Hair follicular keratinocyte (primary cell): ENCODE data around the gene ZNF132. TPM values are rescaled to one million over a fixed set of nuclear protein-coding genes. Genes with fewer than 3 reads are reported as not detected.

ENCODE experiments used
- total RNA-seq: library from RNA; depleted of rRNA; stranded (reverse); fragments of >200 nt; gene quantifications from 2 replicates; pipeline ENCODE4 v1.2.3, GENCODE V29; 2015

ZNF132 gene
- total RNA-seq: 1.6 and 2.2 TPM in 2 replicates

DNA sequence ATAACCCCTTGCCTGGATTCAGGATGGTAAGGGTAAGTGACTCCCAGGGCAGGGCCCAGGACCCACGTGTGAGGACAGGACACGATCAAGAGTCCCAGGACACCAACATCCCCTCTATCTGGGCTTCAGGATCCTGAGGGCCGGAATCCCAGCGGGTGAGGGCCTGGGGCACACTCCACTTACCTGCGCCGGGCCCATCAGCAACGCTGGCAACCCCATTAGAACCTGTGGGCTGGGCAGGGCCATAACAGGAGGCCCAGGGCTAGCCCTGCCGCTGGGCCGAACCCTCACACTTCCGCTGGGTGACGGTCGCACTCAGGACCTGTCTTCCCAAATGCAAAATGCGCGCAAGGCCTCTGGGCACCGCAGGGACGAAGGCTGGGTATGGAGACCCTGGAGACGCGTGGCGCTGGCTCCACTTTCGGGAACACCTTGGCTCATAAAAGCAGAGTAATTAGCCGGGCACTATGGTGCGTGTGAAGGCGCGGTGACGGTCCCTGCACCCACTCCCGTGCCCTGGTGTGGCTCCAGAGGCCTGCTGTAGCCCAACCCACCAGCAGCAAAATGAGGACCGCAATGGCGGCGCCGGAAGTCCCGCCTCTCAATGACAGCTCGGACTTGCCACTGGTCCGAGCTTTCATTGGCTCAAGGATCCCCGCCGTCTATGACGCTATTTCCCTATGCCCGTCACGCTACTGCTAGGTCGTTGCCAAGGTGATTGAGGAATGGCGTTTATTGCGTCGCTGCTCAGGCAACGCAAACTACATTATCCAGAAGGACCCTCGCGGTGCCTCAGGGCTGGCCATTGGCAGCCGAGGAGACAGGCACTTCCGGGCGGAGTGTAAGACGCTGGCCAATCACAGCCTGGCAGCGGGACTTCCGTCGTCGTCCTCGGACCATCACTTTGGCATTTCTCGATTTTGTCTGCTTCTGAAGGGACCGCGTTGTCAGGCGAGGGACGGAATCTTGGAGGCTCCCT is at the start of gene ZNF132:
Gene ZNF132, minus strand, starts transcription at position 578 of the 979 bp plus-strand sequence. Its CDS starts 332 bp downstream, at position 246.

DNA sequence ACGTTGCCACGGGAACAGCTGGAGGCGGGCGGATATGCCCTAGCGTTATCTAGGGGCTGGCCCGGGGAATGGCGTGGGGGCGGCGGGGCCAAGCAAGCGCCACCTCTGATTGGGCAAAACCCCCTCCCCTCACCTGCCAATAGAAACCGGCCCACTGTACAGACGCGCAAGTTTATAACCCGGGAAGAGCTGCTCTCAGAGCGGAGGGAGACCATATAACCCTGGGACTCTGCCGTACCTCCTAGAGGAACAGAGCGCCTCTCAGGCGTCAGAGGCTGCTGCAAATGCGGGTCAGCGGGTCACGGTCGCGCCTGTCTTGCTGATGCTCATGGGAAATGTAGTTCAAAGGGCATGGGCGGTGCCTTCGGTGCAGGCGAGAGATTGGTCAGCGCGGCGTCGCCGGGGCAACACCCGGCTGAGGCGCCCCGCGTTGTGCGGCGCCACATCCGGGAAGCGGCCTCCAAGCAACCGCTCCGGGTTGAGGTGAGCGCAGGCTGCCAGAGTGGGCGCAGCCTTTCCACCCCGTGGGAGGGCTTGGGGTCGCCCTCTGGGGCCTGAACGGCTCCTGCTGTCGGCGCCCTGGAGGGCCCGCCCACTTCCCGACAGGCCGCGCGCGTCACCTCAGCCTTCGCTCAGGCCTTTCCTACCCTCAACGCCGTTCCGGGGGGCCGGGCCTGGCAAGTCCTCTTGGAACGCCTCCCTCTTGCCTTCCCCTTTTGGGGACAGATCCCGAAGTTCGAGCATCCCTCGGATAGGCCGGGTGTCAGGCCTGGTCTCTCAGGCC is 36.0 kb upstream of the ZNF132 start, which contains the start of gene ZNF446:
Gene ZNF446, plus strand, starts transcription at position 639 of the 784 bp plus-strand sequence. CDS start 867 bp downstream, outside the sequence.

DNA sequence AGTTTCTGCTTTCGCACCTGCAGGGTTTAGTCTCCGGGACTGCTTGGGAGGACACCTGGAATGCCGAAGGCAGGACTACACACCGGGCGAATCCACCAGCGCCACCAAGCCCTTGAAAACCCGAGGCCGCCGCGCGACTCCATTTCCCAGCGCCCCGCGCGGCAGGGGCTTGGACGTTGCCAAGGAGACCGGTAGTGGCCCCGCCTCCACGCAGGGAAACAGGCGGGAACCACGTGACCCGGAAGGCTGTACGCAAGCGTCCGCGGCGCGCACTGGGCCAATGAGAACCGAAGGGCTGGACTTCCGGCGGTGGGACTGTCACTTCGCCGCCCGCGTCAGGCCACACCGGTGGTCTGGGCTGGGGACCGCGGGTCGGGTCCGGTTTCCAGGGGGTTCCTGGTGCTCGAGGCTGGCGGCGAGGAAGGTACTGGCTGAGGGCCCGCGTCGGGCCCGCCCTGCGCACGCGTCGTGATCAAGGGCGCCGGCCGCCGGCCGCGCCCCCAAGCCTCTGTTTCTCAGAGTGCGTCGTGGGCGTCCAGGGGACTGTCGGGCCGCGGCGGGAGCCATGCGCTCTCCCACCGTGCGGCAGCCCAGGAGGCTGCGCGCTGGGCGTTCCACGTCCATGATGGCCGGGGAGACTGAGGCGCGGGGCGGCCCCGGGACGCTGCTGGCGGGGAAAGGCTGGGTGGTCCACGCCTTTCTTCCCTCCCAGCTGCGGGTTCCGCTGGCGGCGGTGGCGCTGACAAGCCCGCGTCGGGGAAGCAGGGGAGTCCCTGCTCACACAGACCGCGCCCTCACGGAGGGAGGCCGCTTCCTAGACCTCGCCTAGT is 27.0 kb upstream of the ZNF132 start, which contains the start of gene ZNF324:
Gene ZNF324, plus strand, starts transcription at position 321 of the 830 bp plus-strand sequence. CDS start 2,106 bp downstream, outside the sequence.

DNA sequence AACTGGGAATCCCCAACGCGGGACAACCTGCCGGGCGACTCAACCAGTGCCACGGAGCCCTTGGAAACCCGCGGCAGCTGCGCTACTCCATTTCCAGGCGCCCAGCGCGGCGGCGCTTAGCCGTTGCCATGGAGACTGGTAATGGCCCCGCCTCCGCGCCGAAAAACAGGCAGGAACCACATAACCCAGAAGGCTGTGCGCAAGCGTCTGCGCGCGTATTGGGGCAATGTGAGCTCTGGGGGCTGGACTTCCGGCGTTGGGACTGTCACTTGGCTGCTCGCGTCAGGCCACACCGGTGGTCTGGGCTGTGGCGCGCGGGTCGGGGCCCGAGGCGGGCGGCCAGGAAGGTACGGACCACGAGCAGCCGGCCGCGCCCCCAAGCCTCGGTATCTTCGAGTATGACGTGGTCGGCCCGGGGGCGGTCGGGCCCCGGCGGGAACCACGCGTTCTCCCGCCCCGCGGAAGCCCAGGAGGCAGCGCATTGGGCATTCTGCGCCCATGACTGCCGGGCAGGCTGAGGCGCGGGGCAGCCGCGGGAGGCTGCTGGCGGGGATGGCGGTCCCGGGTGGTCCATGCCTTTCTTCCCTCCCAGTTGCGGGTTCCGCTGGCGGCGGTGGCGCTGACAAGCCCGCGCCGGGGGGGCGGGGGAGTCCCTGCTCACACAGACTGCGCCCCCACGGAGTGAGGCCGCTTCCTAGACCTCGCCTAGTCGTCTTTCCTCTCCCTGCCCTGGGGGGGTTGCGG is 11.6 kb upstream of the ZNF132 start, which contains the start of gene ZNF324B:
Gene ZNF324B, plus strand, starts transcription at position 265 of the 744 bp plus-strand sequence. CDS start 2,080 bp downstream, outside the sequence.

DNA sequence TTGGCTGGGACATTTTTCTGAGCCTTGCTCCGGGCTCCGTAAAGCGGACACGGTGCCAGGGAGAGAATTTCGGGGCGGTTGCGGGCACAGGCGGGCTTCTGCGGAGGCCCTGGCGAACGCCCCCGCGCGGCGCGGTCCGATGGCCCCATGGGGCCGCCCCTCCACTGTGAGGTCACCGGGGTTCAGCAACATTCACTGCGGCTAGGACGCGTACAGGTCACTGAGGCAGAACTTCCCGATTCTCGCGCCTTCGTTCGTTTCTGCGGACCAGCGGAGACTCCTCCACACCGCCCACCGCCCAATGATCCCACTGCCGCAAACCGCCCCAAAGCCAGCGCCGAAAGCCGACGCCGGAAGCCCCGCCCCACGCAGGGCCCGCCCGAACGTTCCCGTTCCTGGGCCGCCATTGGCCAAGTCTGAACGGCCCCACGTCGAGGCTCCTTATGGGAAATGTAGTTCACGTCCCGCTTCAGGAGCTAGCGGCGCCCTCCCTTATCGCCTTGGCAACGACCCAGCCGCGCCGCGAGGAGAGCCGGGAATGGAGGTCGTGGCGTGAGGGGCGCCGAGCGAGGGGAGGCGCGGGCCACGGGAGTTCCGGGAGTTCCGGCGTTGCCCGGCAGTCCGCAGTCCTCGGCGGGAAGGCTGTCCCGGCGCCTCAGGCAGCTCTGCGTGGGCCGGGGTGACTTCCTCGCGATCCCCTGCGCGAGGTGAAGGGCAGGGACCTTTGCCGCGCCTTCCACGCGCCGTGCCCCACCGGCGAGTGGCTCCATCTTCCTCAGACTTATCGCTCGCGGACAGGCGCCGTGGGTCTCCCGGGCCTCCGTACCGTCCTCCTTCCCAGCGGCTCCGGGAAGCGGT is 31.6 kb downstream of the ZNF132 start, which contains the start of gene ZNF584:
Gene ZNF584, plus strand, starts transcription at position 498 of the 858 bp plus-strand sequence. CDS start 499 bp downstream, outside the sequence.

DNA sequence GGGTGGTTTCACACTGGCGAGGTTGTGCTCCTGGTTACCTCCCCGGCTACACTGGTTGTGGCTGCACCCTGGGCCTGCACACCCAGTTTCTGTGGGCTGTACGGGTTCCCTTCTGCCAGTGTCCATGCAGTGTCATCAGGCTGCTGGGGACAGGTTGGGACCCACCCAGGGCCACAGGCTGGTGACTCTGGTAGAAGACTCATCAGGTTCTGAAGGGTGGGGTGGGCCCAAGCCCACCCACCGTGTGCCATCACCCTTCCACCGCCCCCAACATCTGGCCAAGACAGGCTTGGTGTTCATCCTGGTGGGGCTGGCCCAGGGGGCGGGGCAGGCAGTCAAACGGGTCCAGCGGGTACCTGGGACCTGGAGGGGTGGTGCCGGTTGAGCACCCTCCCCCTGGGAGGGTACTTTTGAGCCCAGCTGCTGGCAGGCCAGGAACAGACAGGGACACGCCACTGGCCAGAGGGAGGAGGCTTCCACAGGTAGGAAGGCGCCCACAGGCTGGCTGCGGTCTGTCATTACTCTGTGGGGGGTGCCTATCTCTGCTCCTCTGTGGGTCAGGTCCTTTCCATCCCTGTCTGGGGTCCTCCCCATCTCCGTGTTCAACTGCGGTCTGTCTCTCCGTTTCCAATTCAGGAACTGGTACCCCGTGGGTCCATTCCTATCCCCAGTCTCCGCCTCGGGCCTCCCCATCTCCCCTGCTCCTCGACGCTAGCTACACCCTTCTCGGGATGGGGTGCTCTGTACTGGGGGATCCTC is 44.6 kb downstream of the ZNF132 start, which contains the start of gene RNF225:
Gene RNF225, plus strand, starts transcription at position 437 of the 759 bp plus-strand sequence. CDS start 434 bp downstream, outside the sequence.

DNA sequence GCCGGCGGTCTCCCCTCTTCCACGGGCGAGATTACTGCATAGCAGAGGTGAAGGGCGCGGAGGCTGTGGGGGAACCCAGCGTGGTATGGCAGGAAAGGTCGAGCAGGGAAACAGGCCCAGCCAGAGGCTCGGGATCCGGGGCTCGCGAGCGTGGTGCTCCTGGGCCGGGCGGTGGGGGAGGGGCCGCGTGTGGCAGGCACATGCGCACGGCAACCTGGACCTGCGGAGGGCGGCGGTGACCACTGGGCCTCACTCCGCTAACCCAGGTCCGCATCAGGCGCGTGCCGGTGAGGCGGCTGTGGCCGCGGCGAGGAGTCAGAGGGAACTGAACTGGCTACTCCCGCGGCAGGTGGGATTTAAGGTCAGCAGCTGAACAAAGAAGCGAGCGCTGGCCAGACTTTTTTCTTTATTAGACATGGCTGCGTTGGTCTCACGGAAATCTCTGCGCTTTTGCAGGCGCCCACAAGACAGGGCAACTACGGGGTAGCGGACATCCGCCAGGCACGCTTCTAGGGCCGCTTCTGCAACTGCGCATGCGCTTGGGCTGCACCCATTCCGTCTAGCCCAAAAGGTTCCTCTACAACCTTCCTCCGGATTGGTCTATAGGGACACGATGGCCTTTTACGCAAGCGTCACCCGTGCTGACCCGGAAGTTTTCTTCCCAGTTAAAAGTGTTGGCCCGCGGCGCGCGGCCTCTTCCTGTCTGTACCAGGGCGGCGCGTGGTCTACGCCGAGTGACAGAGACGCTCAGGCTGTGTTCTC is 53.2 kb downstream of the ZNF132 start, which contains the start of gene RPS5:
Gene RPS5, plus strand, starts transcription at position 694 of the 762 bp plus-strand sequence. CDS start 869 bp downstream, outside the sequence.

Other genes with a start within 250 kb of the ZNF132 start
- gene ZNF544, start 211.2 kb downstream of the ZNF132 start, total RNA-seq: 49.7 and 57.3 TPM in 2 replicates
- gene ZNF8, start 161.2 kb downstream of the ZNF132 start, total RNA-seq: 2.4 and 4.3 TPM in 2 replicates
- gene ERVK3-1, start 134.8 kb downstream of the ZNF132 start, total RNA-seq: 22.0 and 31.9 TPM in 2 replicates
- gene ZSCAN22, start 113.2 kb downstream of the ZNF132 start, total RNA-seq: 2.0 and 2.7 TPM in 2 replicates
- gene A1BG, start 86.7 kb downstream of the ZNF132 start, total RNA-seq: 15.6 and 26.6 TPM in 2 replicates
- gene ZNF497, start 77.4 kb downstream of the ZNF132 start, total RNA-seq: 0.86 and 1.3 TPM in 2 replicates
- gene ZNF837, start 59.1 kb downstream of the ZNF132 start, total RNA-seq: 2.5 and 3.7 TPM in 2 replicates
- gene RPS5, start 52.9 kb downstream of the ZNF132 start, total RNA-seq: 2,350 and 2,403 TPM in 2 replicates
- 0.27 and 0.31 TPM in 2 replicates for gene RNF225, start 44.5 kb downstream of the ZNF132 start, total RNA-seq
- gene ZNF584, start 31.5 kb downstream of the ZNF132 start, total RNA-seq: 7.0 and 16.3 TPM in 2 replicates
- gene ZNF324B, start 11.5 kb upstream of the ZNF132 start, total RNA-seq: 6.6 and 7.2 TPM in 2 replicates
- gene ZNF324, start 26.9 kb upstream of the ZNF132 start, total RNA-seq: 6.2 and 9.3 TPM in 2 replicates
- gene ZNF446, start 36.2 kb upstream of the ZNF132 start, total RNA-seq: 6.5 and 8.6 TPM in 2 replicates
- gene SLC27A5, start 71.8 kb upstream of the ZNF132 start, total RNA-seq: 12.7 and 12.8 TPM in 2 replicates
- gene ZBTB45, start 79.7 kb upstream of the ZNF132 start, total RNA-seq: 11.1 and 13.1 TPM in 2 replicates
- 265 and 397 TPM in 2 replicates for gene TRIM28, start 103.9 kb upstream of the ZNF132 start, total RNA-seq
- 101 and 114 TPM in 2 replicates for gene CHMP2A, start 115.0 kb upstream of the ZNF132 start, total RNA-seq
- gene UBE2M, start 118.5 kb upstream of the ZNF132 start, total RNA-seq: 32.1 and 51.0 TPM in 2 replicates
- 6.6 and 9.8 TPM in 2 replicates for gene MZF1, start 133.2 kb upstream of the ZNF132 start, total RNA-seq